ENCODE data around the gene ATAD3C.
"Not testable (repeated sequence)": the region's sequence is repeated elsewhere in the genome, so short reads cannot be mapped to it uniquely, and the experiment has no call there.

Gene ATAD3C

DNA sequence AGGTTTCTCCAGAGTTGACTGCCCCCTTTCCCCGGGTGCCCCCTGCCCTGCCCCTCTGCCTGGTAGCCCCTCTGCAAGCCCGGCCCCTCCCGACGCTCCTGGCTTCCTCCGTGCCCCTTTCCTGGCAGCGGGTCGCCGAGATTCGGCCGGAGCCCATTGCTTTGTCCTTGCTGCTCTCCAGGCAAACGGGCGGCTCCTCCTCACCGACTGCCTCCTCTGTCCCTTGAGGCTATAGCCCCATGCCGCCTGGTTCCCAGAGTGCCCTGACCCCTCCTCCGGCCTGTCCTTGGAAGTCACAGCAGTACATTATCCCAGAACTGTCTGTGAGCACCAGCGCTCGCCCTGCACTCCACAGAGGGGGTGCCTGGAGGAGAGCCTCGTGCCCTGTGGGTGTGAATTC, 64.2 kb downstream of the ATAD3C start:
- DNase-seq = not testable (repeated sequence)

DNA sequence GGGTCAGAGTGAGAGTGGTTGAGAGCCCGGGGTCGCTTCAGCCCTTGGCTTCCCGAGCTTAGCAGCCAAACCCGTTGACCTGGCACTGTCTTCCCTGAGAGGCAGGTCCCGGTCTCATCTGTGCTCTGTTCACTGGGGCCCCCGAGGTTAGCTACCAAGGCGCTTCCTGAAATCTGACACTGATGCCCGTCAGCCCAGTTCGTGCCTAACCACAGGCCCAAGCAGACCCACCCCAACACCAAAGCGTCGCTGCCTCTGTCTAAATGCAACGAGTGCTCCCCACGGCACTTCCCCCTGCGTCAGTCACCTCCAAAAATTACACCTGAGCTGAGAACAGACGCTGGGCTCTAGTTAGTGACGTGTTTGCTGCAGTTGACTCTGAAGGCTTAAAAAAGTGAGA, 64.9 kb downstream of the ATAD3C start:
- DNase-seq = not testable (repeated sequence)

DNA sequence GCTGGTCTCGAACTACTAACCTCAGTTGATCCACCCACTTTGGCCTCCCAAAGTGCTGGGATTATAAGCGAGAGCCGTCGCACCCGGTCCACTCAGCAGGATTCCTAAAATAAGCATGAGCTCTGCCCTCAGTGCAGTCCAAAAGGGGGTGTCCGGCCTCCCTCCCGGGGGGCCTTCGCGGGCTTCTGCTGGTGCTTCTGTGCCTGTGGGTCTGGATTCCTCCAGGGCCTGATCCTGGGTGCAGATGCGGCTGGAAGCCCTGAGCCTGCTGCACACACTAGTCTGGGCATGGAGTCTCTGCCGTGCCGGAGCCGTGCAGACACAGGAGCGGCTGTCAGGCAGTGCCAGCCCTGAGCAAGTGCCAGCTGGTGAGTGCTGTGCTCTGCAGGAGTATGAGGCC, 67.4 kb downstream of the ATAD3C start:
- DNase-seq = not testable (repeated sequence)

- no peak for DNase-seq
Measured at GRCh38 chr1:1517973-1518620, 68.6 kb downstream of the ATAD3C start.

GRCh38 chr1:1518621-1519007, 69.1 kb downstream of the ATAD3C start:
- not testable (repeated sequence) for DNase-seq
